H9 (cell line): ENCODE measurements around the gene ITGA4. TPM values are rescaled to one million over a fixed set of nuclear protein-coding genes. Genes with fewer than 3 reads are reported as not detected.
A peak's percentile ranks its signal among the peaks of the same experiment; 100 is the strongest.

Experiments
- DNase-seq: peaks from one replicate; pipeline ENCODE4 v3.0.0-alpha.2; 2017
- H2AFZ ChIP-seq: one replicate; pipeline ENCODE4 v1.6.1; 2013; ENCODE audit warnings: mild to moderate bottlenecking, low read length, control low read depth, moderate library complexity
- H2AK5ac ChIP-seq: 2 replicates; pipeline ENCODE4 v1.6.1; 2013; ENCODE audit warnings: low read length, control low read depth, mixed read lengths; ENCODE audit not compliant: insufficient read length
- H2BK120ac ChIP-seq: one replicate; pipeline ENCODE4 v1.6.1; 2013; ENCODE audit warnings: low read depth, mild to moderate bottlenecking, low read length, control low read depth, inconsistent platforms; ENCODE audit not compliant: poor library complexity, severe bottlenecking
- H2BK12ac ChIP-seq: 2 replicates; pipeline ENCODE4 v1.6.1; 2013; ENCODE audit warnings: low read length, control low read depth, mixed read lengths, low read depth; ENCODE audit not compliant: insufficient read length
- H2BK15ac ChIP-seq: 2 replicates; pipeline ENCODE4 v1.6.1; 2013; ENCODE audit warnings: low read depth, low read length, control low read depth
- H2BK20ac ChIP-seq: one replicate; pipeline ENCODE4 v1.6.1; 2013; ENCODE audit warnings: low read depth, mild to moderate bottlenecking, low read length, control low read depth, inconsistent platforms; ENCODE audit not compliant: poor library complexity, severe bottlenecking
- H2BK5ac ChIP-seq: 2 replicates; pipeline ENCODE4 v1.6.1; 2013; ENCODE audit warnings: low read length, control low read depth, mixed read lengths; ENCODE audit not compliant: insufficient read length
- H3K14ac ChIP-seq: 2 replicates; pipeline ENCODE4 v1.6.1; 2013; ENCODE audit warnings: low read length, control low read depth; ENCODE audit not compliant: insufficient read depth
- H3K18ac ChIP-seq: 2 replicates; pipeline ENCODE4 v1.6.1; 2013; ENCODE audit warnings: low read depth, mild to moderate bottlenecking, mixed read lengths, low read length, control low read depth; ENCODE audit not compliant: insufficient read length
- H3K23ac ChIP-seq: 2 replicates; pipeline ENCODE4 v1.6.1; 2013; ENCODE audit warnings: low read length, control low read depth, mixed read lengths, low read depth; ENCODE audit not compliant: insufficient read length
- H3K23me2 ChIP-seq: 2 replicates; pipeline ENCODE4 v1.6.1; 2013; ENCODE audit warnings: low read depth, mild to moderate bottlenecking, mixed read lengths, low read length, control low read depth; ENCODE audit not compliant: insufficient read length, poor library complexity, severe bottlenecking
- H3K27ac ChIP-seq: 2 replicates; pipeline ENCODE4 v1.5.1; 2013; ENCODE audit warnings: low read length, control low read depth, mixed read lengths, low read depth; ENCODE audit not compliant: insufficient read length
- H3K27me3 ChIP-seq: 2 replicates; pipeline ENCODE4 v1.6.1; 2013; ENCODE audit warnings: low read length, control low read depth, inconsistent platforms; ENCODE audit not compliant: insufficient read depth
- H3K4ac ChIP-seq: 2 replicates; pipeline ENCODE4 v1.6.1; 2013; ENCODE audit warnings: low read depth, mild to moderate bottlenecking, control low read depth, inconsistent platforms, low read length, moderate library complexity
- H3K4me1 ChIP-seq: 2 replicates; pipeline ENCODE4 v1.6.1; 2013; ENCODE audit warnings: low read length, control low read depth, inconsistent platforms; ENCODE audit not compliant: insufficient read depth
- H3K4me2 ChIP-seq: 2 replicates; pipeline ENCODE4 v1.6.1; 2013; ENCODE audit warnings: low read length, control low read depth, mixed read lengths; ENCODE audit not compliant: insufficient read length, insufficient read depth
- H3K56ac ChIP-seq: 2 replicates; pipeline ENCODE4 v1.6.1; 2013; ENCODE audit warnings: low read depth, mild to moderate bottlenecking, mixed read lengths, low read length, control low read depth; ENCODE audit not compliant: insufficient read length
- H3K79me1 ChIP-seq: 2 replicates; pipeline ENCODE4 v1.6.1; 2013; ENCODE audit warnings: low read depth, mild to moderate bottlenecking, moderate library complexity, low read length, control low read depth, inconsistent platforms; ENCODE audit not compliant: insufficient read depth, poor library complexity, severe bottlenecking
- H3K79me2 ChIP-seq: 2 replicates; pipeline ENCODE4 v1.6.1; 2013; ENCODE audit warnings: low read length, control low read depth, inconsistent platforms; ENCODE audit not compliant: insufficient read depth
- H3K9ac ChIP-seq: 2 replicates; pipeline ENCODE4 v1.6.1; 2013; ENCODE audit warnings: low read length, control low read depth, mixed read lengths; ENCODE audit not compliant: insufficient read length; ENCODE audit errors: extremely low read depth
- H3K9me3 ChIP-seq: one replicate; pipeline ENCODE4 v1.6.1; 2013; ENCODE audit warnings: low read depth, low read length, inconsistent platforms; ENCODE audit not compliant: control insufficient read depth
- H3T11ph ChIP-seq: one replicate; pipeline ENCODE4 v1.6.1; 2013; ENCODE audit warnings: mild to moderate bottlenecking, low read length, control low read depth, inconsistent platforms
- H4K20me1 ChIP-seq: one replicate; pipeline ENCODE4 v1.6.1; 2013; ENCODE audit not compliant: control insufficient read depth, insufficient read length, insufficient read depth
- H4K5ac ChIP-seq: 2 replicates; pipeline ENCODE4 v1.6.1; 2013; ENCODE audit warnings: low read depth, mild to moderate bottlenecking, mixed read lengths, low read length, control low read depth; ENCODE audit not compliant: insufficient read length
- H4K8ac ChIP-seq: replicated peaks from 2 replicates; pipeline ENCODE4 v1.6.1; 2013; ENCODE audit warnings: low read length, control low read depth, mixed read lengths, low read depth; ENCODE audit not compliant: insufficient read length
- H4K91ac ChIP-seq: 2 replicates; pipeline ENCODE4 v1.6.1; 2013; ENCODE audit warnings: low read depth, mild to moderate bottlenecking, moderate library complexity, mixed read lengths, low read length, control low read depth; ENCODE audit not compliant: insufficient read length
- H3K27ac Mint-ChIP-seq, 3 experiments: 2 replicates in 2 of 3; 3 replicates in 1 of 3; pipeline ENCODE4 v1.8.0; 2020 to 2021; ENCODE audit warnings: mixed read lengths in 3 of 3, mild to moderate bottlenecking in 1 of 3, moderate library complexity in 1 of 3
- H3K27me3 Mint-ChIP-seq: 2 replicates; pipeline ENCODE4 v1.8.0; 2021; ENCODE audit warnings: low read depth, mild to moderate bottlenecking, moderate library complexity, mixed read lengths
- H3K36me3 Mint-ChIP-seq, 3 experiments: 2 replicates in 2 of 3; 3 replicates in 1 of 3; pipeline ENCODE4 v1.8.0; 2020 to 2021; ENCODE audit warnings: low read depth in 3 of 3, mixed read lengths in 3 of 3; ENCODE audit not compliant: insufficient read depth in 1 of 3
- H3K4me1 Mint-ChIP-seq, 2 experiments: 2 replicates each; pipeline ENCODE4 v1.8.0; 2020; ENCODE audit warnings: mixed read lengths in 2 of 2
- H3K4me3 Mint-ChIP-seq, 2 experiments: 2 replicates in 1 of 2; 3 replicates in 1 of 2; pipeline ENCODE4 v1.8.0; 2020 to 2021; ENCODE audit warnings: mild to moderate bottlenecking in 2 of 2, mixed read lengths in 2 of 2, moderate library complexity in 1 of 2
- H3K9me3 Mint-ChIP-seq, 2 experiments: 2 replicates in 1 of 2; 3 replicates in 1 of 2; pipeline ENCODE4 v1.8.0; 2020; ENCODE audit warnings: mild to moderate bottlenecking in 2 of 2, mixed read lengths in 2 of 2, moderate library complexity in 1 of 2
- CTCF ChIP-seq: fragments of 200-600 bp; sonication (generic); conservative IDR thresholded peaks from 3 replicates; pipeline ENCODE4 v1.8.0; 2021; ENCODE audit warnings: antibody characterized with exemption, mild to moderate bottlenecking
- WGBS: extraction: QIAGEN DNeasy Blood & Tissue Kit; methylation state at CpG from one replicate; pipeline ENCODE4 v1.1.7; 2013; ENCODE audit warnings: missing lambda C conversion rate, low lambda C conversion rate, mixed read lengths; ENCODE audit not compliant: insufficient read length; ENCODE audit errors: extremely low coverage; 5-methylcytosine and 5-hydroxymethylcytosine counted together
- total RNA-seq: library from RNA; stranded (reverse); gene quantifications from 2 replicates; pipeline ENCODE4 v1.2.1, GENCODE V29; 2021

Gene ITGA4
- total RNA-seq, 1 experiment from 2014 or later: 1.3 TPM

- Histone ChIP-seq H2BK120ac (no peak overlapping the region), H3K27ac (no peak overlapping the region), H3K23me2 (no peaks in the 10 kb centered on the region), H3K27me3 (no peaks in the 10 kb centered on the region), H4K5ac (no peak overlapping the region), H3K9me3 (no peaks in the 10 kb centered on the region), H2BK12ac (no peak overlapping the region), H2BK15ac (no peak overlapping the region), H3K56ac (no peak overlapping the region), H2BK20ac (no peak overlapping the region), H3K9ac (no peak overlapping the region), H3K4ac (no peak overlapping the region), H4K91ac (no peak overlapping the region), H3K23ac (no peak overlapping the region), H3T11ph (no peak overlapping the region), H4K20me1 (no peaks in the 10 kb centered on the region), H3K14ac (no peak overlapping the region), H3K79me1 (no peaks in the 10 kb centered on the region), H3K4me2 (no peak overlapping the region), H2AFZ (no peak overlapping the region), H3K4me1 (no peaks in the 10 kb centered on the region), H2BK5ac (no peak overlapping the region), H2AK5ac (no peak overlapping the region), H4K8ac (no peak overlapping the region), H3K79me2 (no peaks in the 10 kb centered on the region), H3K18ac (no peak overlapping the region)
- H3K36me3 Mint-ChIP-seq: no peaks in the 10 kb centered on the region
- H3K9me3 Mint-ChIP-seq: no peaks in the 10 kb centered on the region
- no peak overlapping the region for H3K4me3 Mint-ChIP-seq
- peak; percentile 67 for DNase-seq
- WGBS: no CpG with 5 or more reads among the region's 4 CpGs
- H3K27me3 Mint-ChIP-seq: peaks cover 12% of the 10 kb centered on the region
- H3K4me1 Mint-ChIP-seq: peaks cover 5 to 9% of the 10 kb centered on the region in 2 experiments
- peak; percentile 93 for TF ChIP-seq CTCF
- no peak overlapping the region for H3K27ac Mint-ChIP-seq
Measured at GRCh38 chr2:181466661-181467576, 9.7 kb downstream of the ITGA4 start.
